Parathyroid adenoma (tissue), 2 donors: ENCODE results near the gene PDZK1.

Experiments
- H2AFZ ChIP-seq: fragments of 300-600 bp; sonication (generic); one replicate; pipeline ENCODE4 v1.7.0; 2017; ENCODE audit warnings: antibody characterized with exemption, mild to moderate bottlenecking
- H3K27ac ChIP-seq: fragments of 300-600 bp; sonication (generic); one replicate; pipeline ENCODE4 v1.7.0; 2017
- H3K27me3 ChIP-seq: fragments of 300-600 bp; sonication (generic); one replicate; pipeline ENCODE4 v1.7.0; 2017; ENCODE audit warnings: low read length; ENCODE audit not compliant: control insufficient read depth, insufficient read depth
- H3K36me3 ChIP-seq: fragments of 300-600 bp; sonication (generic); one replicate; pipeline ENCODE4 v1.7.0; 2017; ENCODE audit warnings: low read length; ENCODE audit not compliant: control insufficient read depth, insufficient read depth
- H3K4me1 ChIP-seq: fragments of 300-600 bp; sonication (generic); one replicate; pipeline ENCODE4 v1.7.0; 2017; ENCODE audit warnings: control low read depth
- H3K4me2 ChIP-seq: fragments of 300-600 bp; sonication (generic); one replicate; pipeline ENCODE4 v1.7.0; 2017; ENCODE audit warnings: low read length
- H3K4me3 ChIP-seq: fragments of 300-600 bp; sonication (generic); one replicate; pipeline ENCODE4 v1.7.0; 2017; ENCODE audit warnings: low read depth, low read length
- H3K79me2 ChIP-seq: fragments of 300-600 bp; sonication (generic); one replicate; pipeline ENCODE4 v1.7.0; 2017; ENCODE audit warnings: control low read depth
- H3K9ac ChIP-seq: fragments of 300-600 bp; sonication (generic); one replicate; pipeline ENCODE4 v1.7.0; 2017; ENCODE audit warnings: mild to moderate bottlenecking
- H3K9me3 ChIP-seq: fragments of 300-600 bp; sonication (generic); one replicate; pipeline ENCODE4 v1.7.0; 2017; ENCODE audit warnings: low read length; ENCODE audit not compliant: control insufficient read depth
- CTCF ChIP-seq: fragments of 300-600 bp; sonication (generic); IDR thresholded peaks from one replicate; pipeline ENCODE4 v1.7.0; 2017; ENCODE audit warnings: antibody characterized with exemption, mild to moderate bottlenecking
- donor health status: primary hyperparathyroidism.

PDZK1 gene

GRCh38 chr1:145692785-145693443 lies 14.3 kb downstream of the PDZK1 start:
- no peaks in the 10 kb centered on the region for H3K9me3 ChIP-seq
- no peak overlapping the region for H3K4me2 ChIP-seq
- no peaks in the 10 kb centered on the region for H3K36me3 ChIP-seq
- H3K4me1 ChIP-seq = no peaks in the 10 kb centered on the region
- no peaks in the 10 kb centered on the region for H3K27me3 ChIP-seq
- H3K79me2 ChIP-seq = no peaks in the 10 kb centered on the region
- H2AFZ ChIP-seq = no peak overlapping the region
- H3K4me3 ChIP-seq = no peak overlapping the region
- H3K9ac ChIP-seq = no peak overlapping the region
- TF ChIP-seq CTCF = no peak
- no peak overlapping the region for H3K27ac ChIP-seq

GRCh38 chr1:145690587-145691558 lies 16.3 kb downstream of the PDZK1 start:
- H3K9ac ChIP-seq = no peak overlapping the region
- TF ChIP-seq CTCF = no peak
- H3K27ac ChIP-seq = no peak overlapping the region
- H3K4me2 ChIP-seq = peak overlapping the region; percentile 37
- no peaks in the 10 kb centered on the region for H3K9me3 ChIP-seq
- peak overlapping the region; percentile 2 for H2AFZ ChIP-seq
- no peaks in the 10 kb centered on the region for H3K36me3 ChIP-seq
- no peaks in the 10 kb centered on the region for H3K4me1 ChIP-seq
- no peaks in the 10 kb centered on the region for H3K79me2 ChIP-seq
- H3K27me3 ChIP-seq = no peaks in the 10 kb centered on the region
- H3K4me3 ChIP-seq = peak overlapping the region; percentile 29

GRCh38 chr1:145689922-145690321 lies 17.2 kb downstream of the PDZK1 start:
- H3K4me2 ChIP-seq = no peak overlapping the region
- no peaks in the 10 kb centered on the region for H3K79me2 ChIP-seq
- H3K4me3 ChIP-seq = no peak overlapping the region
- no peaks in the 10 kb centered on the region for H3K27me3 ChIP-seq
- H3K27ac ChIP-seq = no peak overlapping the region
- no peaks in the 10 kb centered on the region for H3K36me3 ChIP-seq
- no peaks in the 10 kb centered on the region for H3K9me3 ChIP-seq
- no peak overlapping the region for H2AFZ ChIP-seq
- TF ChIP-seq CTCF = no peak
- H3K4me1 ChIP-seq = no peaks in the 10 kb centered on the region
- no peak overlapping the region for H3K9ac ChIP-seq

- Histone ChIP-seq H3K27ac (no peak overlapping the region), H3K36me3 (no peaks in the 10 kb centered on the region), H3K79me2 (no peaks in the 10 kb centered on the region), H3K4me2 (no peak overlapping the region), H3K27me3 (no peaks in the 10 kb centered on the region), H3K4me3 (no peak overlapping the region), H3K9me3 (no peaks in the 10 kb centered on the region), H3K9ac (no peak overlapping the region), H3K4me1 (no peaks in the 10 kb centered on the region), H2AFZ (no peak overlapping the region)
- TF ChIP-seq CTCF = no peak
These were observed 18.2 kb downstream of the PDZK1 start for GRCh38 chr1:145688924-145689323.
